ENCODE data around the gene C17orf107.

DNA sequence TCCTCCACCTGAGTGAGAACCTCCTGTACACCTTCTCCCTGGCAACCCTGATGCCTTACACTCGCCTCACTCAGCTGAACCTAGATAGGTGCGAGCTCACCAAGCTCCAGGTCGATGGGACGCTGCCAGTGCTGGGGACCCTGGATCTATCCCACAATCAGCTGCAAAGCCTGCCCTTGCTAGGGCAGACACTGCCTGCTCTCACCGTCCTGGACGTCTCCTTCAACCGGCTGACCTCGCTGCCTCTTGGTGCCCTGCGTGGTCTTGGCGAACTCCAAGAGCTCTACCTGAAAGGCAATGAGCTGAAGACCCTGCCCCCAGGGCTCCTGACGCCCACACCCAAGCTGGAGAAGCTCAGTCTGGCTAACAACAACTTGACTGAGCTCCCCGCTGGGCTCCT lies 33.4 kb downstream of the C17orf107 start:
- TF ChIP-seq, protein P1, sequence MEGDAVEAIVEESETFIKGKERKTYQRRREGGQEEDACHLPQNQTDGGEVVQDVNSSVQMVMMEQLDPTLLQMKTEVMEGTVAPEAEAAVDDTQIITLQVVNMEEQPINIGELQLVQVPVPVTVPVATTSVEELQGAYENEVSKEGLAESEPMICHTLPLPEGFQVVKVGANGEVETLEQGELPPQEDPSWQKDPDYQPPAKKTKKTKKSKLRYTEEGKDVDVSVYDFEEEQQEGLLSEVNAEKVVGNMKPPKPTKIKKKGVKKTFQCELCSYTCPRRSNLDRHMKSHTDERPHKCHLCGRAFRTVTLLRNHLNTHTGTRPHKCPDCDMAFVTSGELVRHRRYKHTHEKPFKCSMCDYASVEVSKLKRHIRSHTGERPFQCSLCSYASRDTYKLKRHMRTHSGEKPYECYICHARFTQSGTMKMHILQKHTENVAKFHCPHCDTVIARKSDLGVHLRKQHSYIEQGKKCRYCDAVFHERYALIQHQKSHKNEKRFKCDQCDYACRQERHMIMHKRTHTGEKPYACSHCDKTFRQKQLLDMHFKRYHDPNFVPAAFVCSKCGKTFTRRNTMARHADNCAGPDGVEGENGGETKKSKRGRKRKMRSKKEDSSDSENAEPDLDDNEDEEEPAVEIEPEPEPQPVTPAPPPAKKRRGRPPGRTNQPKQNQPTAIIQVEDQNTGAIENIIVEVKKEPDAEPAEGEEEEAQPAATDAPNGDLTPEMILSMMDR (IDR thresholded peaks at IDR 0.05; ENCODE audit: low read depth, low read length): no peak
- TF ChIP-seq EZH2phosphoT487 (IDR thresholded peaks at IDR 0.05; ENCODE audit: low read depth): no peak
